SKM-1 (cell line): ENCODE results near the gene PDE4D.

Experiments
- DNase-seq: peaks from one replicate; lab custom pipeline; 2025; ENCODE audit not compliant: unreplicated experiment; lab: John Stamatoyannopoulos, UW

The PDE4D gene

DNA sequence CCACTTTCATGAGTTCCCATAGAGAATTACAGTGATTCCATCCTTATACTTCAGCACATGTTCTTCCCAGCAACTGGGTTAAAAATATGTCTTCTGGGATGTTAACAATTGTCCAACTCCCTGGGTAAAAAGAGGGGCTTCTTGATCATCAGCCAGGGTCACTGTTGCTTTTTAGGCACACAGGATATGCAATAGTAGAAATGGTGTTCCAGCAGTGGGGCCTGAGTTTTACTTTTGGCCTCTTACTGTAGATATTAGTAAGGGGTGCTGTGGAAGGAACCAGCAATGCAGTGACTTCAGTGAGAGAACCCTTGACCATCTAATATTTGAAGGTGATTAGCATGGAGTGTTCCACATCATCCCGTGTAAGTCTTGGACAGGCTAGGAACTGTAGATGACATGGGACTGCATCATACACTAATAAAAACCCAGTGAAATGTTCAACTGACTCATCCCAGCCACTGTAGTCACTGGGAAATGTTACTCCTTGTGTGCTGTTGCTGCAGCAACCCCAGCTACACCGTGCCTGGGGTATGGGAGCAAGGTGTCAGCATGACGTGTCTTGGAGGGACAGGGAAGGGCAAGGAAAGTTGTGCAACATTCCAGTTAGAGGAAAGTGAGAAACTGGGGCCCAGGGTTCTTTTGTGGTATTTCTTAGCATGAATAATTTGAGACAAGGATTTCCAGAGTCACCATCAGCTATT, 699.8 kb downstream of the PDE4D start:
- no peak for DNase-seq

GRCh38 chr5:59190746-59191145, 702.8 kb downstream of the PDE4D start:
- no peak for DNase-seq

DNA sequence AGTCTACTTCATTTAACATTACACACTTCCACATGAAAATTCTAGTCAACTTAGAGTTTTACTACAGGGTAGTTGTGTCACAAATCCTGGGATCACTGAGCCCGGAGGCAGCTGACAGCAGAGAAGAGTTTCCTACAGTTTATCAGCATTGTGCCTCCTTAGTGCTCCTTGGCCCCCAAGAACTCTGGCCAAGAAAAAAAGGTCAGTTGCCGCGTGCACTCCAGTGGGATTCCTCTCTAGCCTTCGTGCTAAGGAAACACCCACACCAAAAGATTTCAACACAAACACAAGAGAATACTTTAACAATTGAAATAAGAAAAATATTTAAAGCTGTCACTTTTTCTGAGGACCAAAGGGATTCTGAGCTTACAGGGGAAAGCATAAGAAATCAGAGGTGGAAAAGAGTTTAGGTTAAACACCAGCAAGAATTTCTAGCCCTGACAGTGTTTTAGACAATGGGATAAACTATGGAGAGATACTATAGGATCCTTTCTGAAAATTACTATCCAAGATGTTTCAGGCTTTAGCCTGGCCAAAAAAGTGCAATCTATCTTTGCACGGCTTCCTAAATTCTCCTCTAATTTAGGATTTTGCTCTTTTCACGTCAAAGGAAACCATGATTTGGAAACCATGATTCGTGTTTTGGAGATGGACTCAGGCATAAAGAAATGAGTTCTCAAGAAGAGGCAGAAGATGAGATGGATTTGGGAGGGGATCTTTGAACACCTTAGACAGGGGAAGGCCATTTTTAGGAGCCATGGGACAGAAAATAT, 703.9 kb downstream of the PDE4D start:
- no peak for DNase-seq

- peak; percentile 69 for DNase-seq
Measured at GRCh38 chr5:59188419-59189225, 704.9 kb downstream of the PDE4D start.

DNA sequence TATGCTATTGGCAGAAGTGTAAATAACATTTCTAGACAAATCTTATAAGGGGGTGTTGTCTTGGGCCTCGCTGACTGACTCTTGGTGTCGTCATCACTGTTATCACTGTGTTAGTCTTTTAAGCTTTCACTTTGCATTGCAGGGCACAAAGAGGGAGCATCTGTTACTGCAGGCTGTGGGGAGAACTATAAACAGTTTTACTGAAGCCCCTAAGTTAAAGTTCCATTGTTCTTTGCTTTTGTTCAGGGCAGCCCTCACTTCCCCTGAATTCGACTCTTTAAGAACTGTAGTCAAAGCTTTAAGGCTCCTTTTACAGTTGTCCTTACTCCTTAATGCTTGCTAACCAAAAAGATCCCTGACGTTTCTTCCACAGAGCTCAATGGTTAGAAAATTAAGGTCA, 705.7 kb downstream of the PDE4D start:
- DNase-seq, result no peak

DNA sequence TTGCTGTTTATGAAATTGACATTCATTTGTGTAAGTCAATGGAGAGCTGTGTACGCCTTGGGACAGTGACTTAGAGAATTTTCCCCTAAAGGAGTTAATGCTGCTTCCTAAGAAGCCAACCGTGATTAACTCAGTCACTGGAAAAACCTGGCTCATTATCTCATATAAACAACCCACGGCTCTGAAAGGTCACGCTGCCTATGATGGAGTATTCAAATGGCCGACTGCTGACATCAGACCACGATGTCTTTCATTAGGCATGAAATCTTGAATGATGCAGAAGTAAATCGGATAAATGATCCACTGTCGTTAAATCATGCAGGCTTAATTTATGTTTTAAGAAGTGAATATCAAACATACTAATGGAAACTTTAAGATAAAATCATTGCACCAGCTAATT, 706.9 kb downstream of the PDE4D start:
- DNase-seq, result no peak

GRCh38 chr5:59185757-59186385, 707.7 kb downstream of the PDE4D start:
- DNase-seq, result no peak

GRCh38 chr5:59184769-59185168, 708.8 kb downstream of the PDE4D start:
- DNase-seq, result no peak

DNA sequence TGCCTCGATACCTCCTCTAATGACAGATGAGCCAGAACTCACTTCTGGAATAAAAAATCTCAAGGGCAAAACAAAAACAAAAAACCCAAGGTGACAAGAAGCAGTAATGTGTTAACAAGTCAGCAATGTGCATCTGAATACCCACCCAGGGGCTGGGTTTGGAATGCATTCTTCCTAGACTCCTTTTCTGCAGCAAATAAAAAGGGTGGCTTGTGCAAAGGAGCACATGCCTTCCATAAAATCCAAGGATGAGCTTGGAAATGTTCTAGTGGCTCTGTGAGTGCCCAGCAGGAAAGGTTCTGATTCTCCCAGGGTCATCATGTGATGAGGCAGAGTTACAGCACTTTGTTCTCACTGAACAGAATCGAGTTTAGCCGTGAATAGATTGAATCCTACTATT, 710.8 kb downstream of the PDE4D start:
- no peak for DNase-seq

DNA sequence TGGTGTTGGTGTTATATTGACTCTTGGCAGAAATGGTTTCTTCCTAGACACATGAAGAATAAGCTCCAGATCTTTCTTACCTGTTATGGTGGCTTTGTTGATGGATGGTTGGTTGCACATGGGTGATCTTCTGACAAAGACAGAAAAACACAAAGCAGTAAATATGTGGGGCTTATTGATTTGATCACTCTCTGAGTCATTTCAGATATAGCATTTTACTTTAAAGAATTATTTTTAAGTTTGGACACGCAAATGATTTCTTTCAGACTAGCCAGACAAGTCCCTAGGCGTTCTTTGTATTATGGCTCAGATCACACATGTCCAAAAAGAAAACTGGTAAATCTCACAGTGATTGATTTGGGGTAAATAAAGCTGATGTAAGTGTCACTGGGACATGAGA, 713.0 kb downstream of the PDE4D start:
- DNase-seq, result no peak

DNA sequence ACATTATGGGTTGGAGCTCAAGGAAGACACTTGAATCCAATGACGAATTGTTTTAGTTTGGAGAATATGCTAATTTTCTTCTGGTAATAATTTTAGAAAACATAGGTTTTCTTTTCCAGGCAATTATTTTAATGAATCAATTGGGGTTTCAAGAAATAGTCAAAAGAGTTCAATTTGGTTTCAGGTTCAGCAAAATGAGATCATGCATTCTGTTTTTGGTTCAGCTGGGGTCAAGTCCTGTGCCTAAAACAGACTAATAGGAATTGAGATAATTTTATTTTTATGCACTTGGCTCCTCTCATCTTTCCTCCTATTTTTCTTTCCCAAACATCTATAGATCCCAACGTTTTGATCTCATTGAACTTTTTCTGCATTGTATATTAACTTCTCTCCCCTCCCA, 713.8 kb downstream of the PDE4D start:
- no peak for DNase-seq

DNA sequence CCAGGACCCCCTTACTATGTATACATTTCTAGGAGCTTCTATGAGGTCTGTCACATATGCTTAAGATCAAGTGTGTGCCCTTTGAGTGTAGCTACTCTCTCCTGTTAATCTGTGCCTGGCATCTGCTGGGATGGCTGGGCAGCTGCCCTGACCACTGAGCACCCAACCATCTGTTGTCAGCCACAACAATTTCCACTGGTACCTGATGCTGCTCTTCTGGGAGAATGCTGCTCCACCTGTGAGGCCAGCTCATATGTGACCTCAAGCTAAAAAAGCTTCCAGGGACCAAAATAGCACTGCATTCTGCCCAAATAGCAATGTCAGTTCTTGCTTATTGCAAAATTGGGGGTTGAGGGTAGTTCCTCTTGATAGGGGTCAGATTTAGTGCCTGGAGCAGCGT, 715.0 kb downstream of the PDE4D start:
- DNase-seq, result no peak

- no peak for DNase-seq
Measured at GRCh38 chr5:59178071-59178470, 715.5 kb downstream of the PDE4D start.

DNA sequence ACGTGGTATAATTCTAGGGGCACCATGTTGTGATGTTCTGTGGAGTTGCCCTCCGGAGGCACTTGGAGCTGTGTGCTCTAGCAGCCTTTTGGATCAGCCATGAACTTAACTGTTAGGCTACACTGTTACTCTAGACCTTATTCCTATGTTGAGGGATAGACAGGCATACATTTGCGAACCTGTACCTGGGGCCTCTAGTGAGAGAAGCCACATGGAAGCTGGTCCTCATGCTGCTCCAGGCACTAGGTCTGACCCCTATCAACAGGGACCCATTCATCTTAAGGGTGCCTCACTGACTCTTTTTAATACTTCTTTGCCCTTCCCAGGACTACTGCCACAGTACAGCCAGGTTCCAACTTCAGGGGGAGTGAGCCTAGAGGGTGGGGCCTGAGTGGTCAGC, 715.9 kb downstream of the PDE4D start:
- no peak for DNase-seq

GRCh38 chr5:59174248-59174844, 719.2 kb downstream of the PDE4D start:
- DNase-seq, result peak; percentile 16

DNA sequence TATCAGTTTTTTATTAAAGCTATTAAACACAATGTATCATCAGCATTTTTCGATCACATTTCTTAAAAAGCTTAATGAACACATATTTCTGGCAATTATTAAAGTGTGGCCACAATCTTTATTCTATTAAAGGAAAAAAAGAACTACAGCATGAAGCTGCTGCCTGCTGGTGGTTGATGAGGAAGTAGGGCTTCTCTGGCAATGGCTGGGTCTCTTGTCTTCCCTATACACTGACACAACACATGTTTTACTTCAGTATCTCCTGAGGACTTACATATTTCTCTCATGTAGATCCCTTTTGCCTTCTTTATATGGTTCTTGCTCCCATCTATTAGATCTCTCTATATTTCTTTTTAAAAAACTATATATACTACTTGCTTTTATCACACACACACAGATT, 719.9 kb downstream of the PDE4D start:
- peak; percentile 26 for DNase-seq

- DNase-seq, result no peak
Measured at GRCh38 chr5:59171131-59171530, 722.4 kb downstream of the PDE4D start.

DNA sequence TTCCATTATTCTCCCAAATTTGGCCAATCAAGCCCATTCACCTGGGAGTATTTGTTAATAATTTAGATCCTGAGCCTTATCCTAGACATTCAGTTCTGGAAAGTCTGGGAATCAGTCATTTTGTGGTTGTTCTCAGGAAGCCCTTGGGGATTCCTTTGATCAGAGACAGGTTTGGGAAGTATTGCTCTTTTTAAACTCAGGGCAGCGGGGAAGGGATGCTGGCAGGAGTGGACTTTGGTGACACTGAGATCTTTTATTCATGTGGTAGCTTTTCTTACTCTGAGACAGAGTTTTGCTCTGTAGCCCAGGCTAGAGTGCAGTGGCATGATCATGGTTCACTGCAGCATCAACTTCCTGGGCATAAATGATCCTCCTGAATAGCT, 723.8 kb downstream of the PDE4D start:
- DNase-seq, result no peak

GRCh38 chr5:59169081-59169767, 724.3 kb downstream of the PDE4D start:
- no peak for DNase-seq

DNA sequence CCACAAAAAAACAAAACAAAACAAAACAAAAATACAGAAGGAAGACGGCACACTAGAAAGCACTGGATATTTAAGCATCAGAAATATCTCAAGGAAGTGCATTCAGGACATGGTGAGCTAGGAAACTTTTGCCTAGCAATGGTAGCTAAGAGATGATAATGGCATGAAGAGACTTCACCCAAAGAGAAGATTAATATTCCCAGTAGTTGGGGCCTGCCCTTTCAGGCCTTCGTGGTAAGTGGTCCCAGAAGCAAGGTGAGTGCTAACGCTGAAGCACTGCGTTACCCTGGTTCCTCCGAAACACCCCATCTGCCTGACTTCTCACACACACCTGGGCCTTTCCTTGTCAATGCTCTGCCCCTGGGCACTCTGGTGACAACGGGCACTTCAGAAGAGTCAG, 725.5 kb downstream of the PDE4D start:
- no peak for DNase-seq
